Fibroblast of lung (primary cell): Measurements from ENCODE around the gene TIAM2. TPM values are rescaled to one million over a fixed set of nuclear protein-coding genes. Genes with fewer than 3 reads are reported as not detected.

Source experiments
- DNase-seq, 2 donors: peaks; one replicate each; pipeline versions ENCODE4 v3.0.0 to v3.0.0-alpha.2; 2010; ENCODE audit warnings: low read depth in 2 of 2
- H2AFZ ChIP-seq: 2 replicates; pipeline ENCODE4 v1.5.1; 2012; ENCODE audit warnings: low read length, control low read depth, inconsistent platforms
- H3K27ac ChIP-seq: 2 replicates; pipeline ENCODE4 v1.5.1; 2011; ENCODE audit warnings: low read length, control low read depth; ENCODE audit not compliant: insufficient read depth
- H3K27me3 ChIP-seq: 2 replicates; pipeline ENCODE4 v1.5.1; 2011; ENCODE audit warnings: mild to moderate bottlenecking, low read length; ENCODE audit not compliant: control insufficient read depth, insufficient read depth
- H3K36me3 ChIP-seq: 2 replicates; pipeline ENCODE4 v1.5.1; 2011; ENCODE audit warnings: low read length; ENCODE audit not compliant: control insufficient read depth, insufficient read depth
- H3K4me1 ChIP-seq: 2 replicates; pipeline ENCODE4 v1.5.1; 2011; ENCODE audit warnings: low read length; ENCODE audit not compliant: control insufficient read depth, insufficient read depth; ENCODE audit errors: extremely low read depth
- H3K4me2 ChIP-seq: 2 replicates; pipeline ENCODE4 v1.5.1; 2011; ENCODE audit warnings: low read length, control low read depth; ENCODE audit not compliant: insufficient read depth; ENCODE audit errors: extremely low read depth
- H3K4me3 ChIP-seq, 4 experiments: fragments of 200-600 bp in 1 of 4; sonication (generic) in 1 of 4; replicated peaks in 1 of 4; 2 replicates each; pipeline ENCODE4 v1.5.1; 2011 to 2016; ENCODE audit warnings: low read length in 4 of 4, low read depth in 3 of 4, mild to moderate bottlenecking in 3 of 4, control low read depth in 2 of 4, inconsistent platforms in 1 of 4, mixed read lengths in 1 of 4; ENCODE audit not compliant: insufficient read depth in 1 of 4; ENCODE audit errors: control extremely low read depth in 1 of 4
- H3K79me2 ChIP-seq: 2 replicates; pipeline ENCODE4 v1.5.1; 2012; ENCODE audit warnings: mild to moderate bottlenecking, low read length, inconsistent platforms; ENCODE audit not compliant: control insufficient read depth, insufficient read depth
- H3K9ac ChIP-seq: 2 replicates; pipeline ENCODE4 v1.5.1; 2011; ENCODE audit warnings: mild to moderate bottlenecking, low read length, control low read depth; ENCODE audit not compliant: insufficient read depth
- H3K9me3 ChIP-seq: 2 replicates; pipeline ENCODE4 v1.5.1; 2012; ENCODE audit warnings: low read depth, low read length; ENCODE audit not compliant: control insufficient read depth, insufficient read depth
- H4K20me1 ChIP-seq: 2 replicates; pipeline ENCODE4 v1.5.1; 2011; ENCODE audit warnings: low read length; ENCODE audit not compliant: control insufficient read depth, insufficient read depth; ENCODE audit errors: extremely low read depth
- CTCF ChIP-seq, 2 donors: IDR thresholded peaks in 1 of 2; conservative IDR thresholded peaks in 1 of 2; 1 replicate in 1 of 2; 2 replicates in 1 of 2; pipeline ENCODE4 v1.5.1; 2011 to 2012; ENCODE audit warnings: low read length in 2 of 2, control low read depth in 1 of 2, inconsistent platforms in 1 of 2, low read depth in 1 of 2, mild to moderate bottlenecking in 1 of 2
- EZH2 ChIP-seq: IDR thresholded peaks from 2 replicates; pipeline ENCODE4 v1.5.1; 2012; ENCODE audit warnings: low read length, control low read depth, mild to moderate bottlenecking; ENCODE audit errors: missing control alignments
- polyA plus RNA-seq, 2 donors: library from polyadenylated mRNA; depleted of rRNA in 1 of 2; stranded (reverse) in 1 of 2; unstranded in 1 of 2; fragments of >200 nt; gene quantifications; 2 replicates each; pipeline ENCODE4 v1.2.1, GENCODE V29; 2011 to 2012; ENCODE audit warnings: missing spikeins in 1 of 2
- total RNA-seq: library from RNA; depleted of rRNA; stranded (reverse); fragments of >200 nt; gene quantifications from 2 replicates; pipeline ENCODE4 v1.2.1, GENCODE V29; 2014

Gene TIAM2
- total and polyA plus RNA-seq, 2 donors (not counting 1 experiment from before 2014, with no cell fraction given) = 6.2 to 11.2 TPM

DNA sequence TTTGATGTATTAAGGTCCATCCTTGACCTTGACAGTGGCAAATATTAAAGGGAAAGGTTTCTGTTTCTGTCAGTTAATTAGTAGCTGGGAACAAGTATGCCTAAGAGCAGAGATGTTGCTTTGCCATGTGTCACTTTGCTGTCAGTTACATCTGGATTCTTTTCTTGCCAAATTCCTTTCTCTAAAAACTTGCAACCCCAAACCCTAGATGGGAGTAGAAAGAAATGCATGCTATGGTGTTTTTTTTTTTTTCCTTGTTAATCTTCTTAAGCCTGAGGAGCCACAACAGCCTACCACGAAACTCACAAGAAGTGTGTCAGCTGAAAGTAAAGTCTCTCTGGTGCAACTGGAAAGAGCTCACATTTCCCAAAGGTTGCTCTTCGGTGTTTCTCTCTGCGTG, 250.7 kb downstream of the TIAM2 start:
- Histone ChIP-seq H3K27me3 (no peaks in the 10 kb centered on the region), H4K20me1 (no peaks in the 10 kb centered on the region), H3K4me2 (no peak overlapping the region), H3K9me3 (no peaks in the 10 kb centered on the region), H3K79me2 (no peaks in the 10 kb centered on the region), H3K9ac (no peak overlapping the region), H3K4me1 (peaks cover 8% of the 10 kb centered on the region), H3K36me3 (peaks cover 2% of the 10 kb centered on the region), H2AFZ (no peak overlapping the region), H3K4me3 (no peak overlapping the region), H3K27ac (no peak overlapping the region)
- TF ChIP-seq EZH2 = no peak
- TF ChIP-seq CTCF (conservative IDR thresholded peaks at IDR 0.05 in 1 of 2, IDR thresholded peaks at IDR 0.05 in 1 of 2; ENCODE audit: low read depth in 1 of 2, low read length in 2 of 2) = no peak
- DNase-seq = peak; percentile 27 to 41

DNA sequence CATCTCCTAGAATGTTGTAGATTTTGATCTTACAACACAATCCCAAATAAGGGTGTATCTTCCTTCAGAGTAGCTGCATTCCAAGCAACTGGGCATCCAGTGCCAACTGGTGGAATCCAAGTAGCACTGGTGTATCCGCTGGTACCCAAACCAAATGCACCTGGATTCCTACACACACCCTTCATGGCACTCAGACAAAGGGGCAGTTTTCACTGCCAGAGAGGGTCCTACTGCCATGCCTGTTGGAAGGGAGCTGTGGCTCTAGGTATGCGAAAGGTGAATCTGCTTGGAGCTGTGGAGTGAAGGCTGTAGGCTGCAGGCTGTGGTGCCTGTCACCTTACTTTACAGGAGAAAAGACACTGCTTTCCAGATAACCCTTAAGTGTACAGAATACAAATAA, 251.7 kb downstream of the TIAM2 start:
- H3K27ac ChIP-seq = no peak overlapping the region
- no peak overlapping the region for H3K4me2 ChIP-seq
- DNase-seq = no peak
- H4K20me1 ChIP-seq = no peaks in the 10 kb centered on the region
- no peaks in the 10 kb centered on the region for H3K79me2 ChIP-seq
- H3K9ac ChIP-seq = no peak overlapping the region
- TF ChIP-seq EZH2 (no peak), CTCF (conservative IDR thresholded peaks at IDR 0.05 in 1 of 2, IDR thresholded peaks at IDR 0.05 in 1 of 2; ENCODE audit: low read depth in 1 of 2, low read length in 2 of 2) (no peak)
- H3K4me1 ChIP-seq = peaks cover 8% of the 10 kb centered on the region
- H3K4me3 ChIP-seq = no peak overlapping the region
- H3K9me3 ChIP-seq = no peaks in the 10 kb centered on the region
- no peak overlapping the region for H2AFZ ChIP-seq
- peaks cover 4% of the 10 kb centered on the region for H3K36me3 ChIP-seq
- no peaks in the 10 kb centered on the region for H3K27me3 ChIP-seq

DNA sequence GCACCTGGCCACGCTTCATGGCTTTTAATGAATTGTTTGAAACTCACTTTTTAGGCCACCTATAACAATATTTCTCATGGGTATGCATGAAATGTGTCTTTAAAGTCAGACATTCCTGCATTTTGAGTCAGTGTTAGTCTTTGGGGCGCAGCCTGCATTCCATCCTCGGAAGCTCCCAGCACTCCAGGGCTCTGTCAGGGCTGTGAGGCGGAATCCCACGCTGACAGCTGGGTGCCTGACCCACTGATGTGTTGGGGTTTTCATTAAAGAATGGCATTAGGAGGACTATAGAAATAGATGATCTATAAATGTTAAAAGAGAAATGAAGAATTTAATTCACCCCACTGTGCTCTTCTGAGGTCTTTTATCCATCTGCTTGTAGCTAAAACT, 252.5 kb downstream of the TIAM2 start:
- H3K4me2 ChIP-seq = no peak overlapping the region
- no peak overlapping the region for H3K4me3 ChIP-seq
- no peaks in the 10 kb centered on the region for H3K79me2 ChIP-seq
- TF ChIP-seq CTCF (conservative IDR thresholded peaks at IDR 0.05 in 1 of 2, IDR thresholded peaks at IDR 0.05 in 1 of 2; ENCODE audit: low read depth in 1 of 2, low read length in 2 of 2) = no peak
- no peak for TF ChIP-seq EZH2
- H3K27ac ChIP-seq = peak overlapping the region; percentile 70
- H3K36me3 ChIP-seq = peaks cover 4% of the 10 kb centered on the region
- H3K27me3 ChIP-seq = no peaks in the 10 kb centered on the region
- H3K4me1 ChIP-seq = peaks cover 8% of the 10 kb centered on the region
- no peaks in the 10 kb centered on the region for H4K20me1 ChIP-seq
- DNase-seq = peak; percentile 37 to 88
- H3K9me3 ChIP-seq = no peaks in the 10 kb centered on the region
- no peak overlapping the region for H3K9ac ChIP-seq
- no peak overlapping the region for H2AFZ ChIP-seq
